Osteocyte (in vitro differentiated cells): ENCODE results near the gene CCND1. TPM values are rescaled to one million over a fixed set of nuclear protein-coding genes. Genes with fewer than 3 reads are reported as not detected.
A peak's percentile ranks its signal among the peaks of the same experiment; 100 is the strongest.

Experiments used
- DNase-seq: peaks from one replicate; pipeline ENCODE4 v3.0.0; 2021; ENCODE audit warnings: mixed read lengths; ENCODE audit not compliant: unreplicated experiment; ENCODE audit errors: extremely low spot score
- H3K27ac Mint-ChIP-seq: one replicate; pipeline ENCODE4 v1.8.0; 2021; ENCODE audit warnings: mild to moderate bottlenecking, mixed read lengths; ENCODE audit not compliant: unreplicated experiment
- H3K27me3 Mint-ChIP-seq: one replicate; pipeline ENCODE4 v1.8.0; 2021; ENCODE audit warnings: mixed read lengths; ENCODE audit not compliant: unreplicated experiment
- H3K36me3 Mint-ChIP-seq: one replicate; pipeline ENCODE4 v1.8.0; 2021; ENCODE audit warnings: mixed read lengths; ENCODE audit not compliant: unreplicated experiment
- H3K4me1 Mint-ChIP-seq: one replicate; pipeline ENCODE4 v1.8.0; 2021; ENCODE audit warnings: mixed read lengths; ENCODE audit not compliant: unreplicated experiment
- H3K4me3 Mint-ChIP-seq: one replicate; pipeline ENCODE4 v1.8.0; 2021; ENCODE audit warnings: mild to moderate bottlenecking, moderate library complexity, mixed read lengths; ENCODE audit not compliant: unreplicated experiment
- H3K9me3 Mint-ChIP-seq: one replicate; pipeline ENCODE4 v1.8.0; 2021; ENCODE audit warnings: mixed read lengths; ENCODE audit not compliant: unreplicated experiment
- total RNA-seq: library from RNA; stranded (reverse); gene quantifications from 2 replicates; pipeline ENCODE4 v1.2.1, GENCODE V29; 2021
- TF ChIP-seq, protein P1 (sequence below): fragments of 200-600 bp; sonication (generic); IDR thresholded peaks from 2 replicates; pipeline ENCODE4 v1.5.0; 2021; ENCODE audit warnings: antibody characterized with exemption, mild to moderate bottlenecking, moderate library complexity

Gene CCND1
- total RNA-seq, 1 donor from 2014 or later, result 180 TPM

DNA sequence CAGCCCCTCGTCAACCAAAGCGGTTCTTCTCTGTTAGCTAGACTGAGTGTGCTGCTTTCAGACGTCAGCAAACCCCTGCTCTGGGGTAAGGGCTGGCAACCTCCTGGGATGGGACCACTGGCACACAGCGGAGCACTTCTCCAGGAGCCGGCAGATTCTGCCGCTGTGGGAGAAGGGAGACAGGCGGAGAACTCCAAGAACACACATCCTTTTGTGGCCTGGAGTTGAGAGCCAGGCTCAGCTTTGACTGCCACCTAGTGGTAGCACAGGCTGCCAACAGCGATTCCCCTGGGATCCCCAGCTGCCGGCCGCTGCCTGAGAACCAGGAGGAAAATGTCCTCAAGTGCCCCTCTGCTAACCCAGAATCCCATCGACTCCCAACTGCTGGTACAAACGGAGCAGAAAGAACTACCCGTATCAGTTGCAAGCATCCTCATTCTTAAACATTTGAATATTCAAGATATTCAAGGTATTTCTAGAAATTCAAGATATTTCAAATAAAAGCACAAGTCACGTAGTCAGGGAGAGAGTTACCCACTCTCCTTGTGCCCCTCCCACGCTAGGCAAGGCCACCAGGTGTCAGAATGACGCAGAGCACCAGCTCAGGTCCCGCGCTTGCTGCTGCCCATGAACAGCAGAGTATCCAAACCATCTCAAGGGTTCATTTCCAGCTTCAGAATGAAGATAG, 29.3 kb downstream of the CCND1 start:
- Mint-ChIP-seq H3K27ac (peak overlapping the region; percentile 50), H3K27me3 (no peaks in the 10 kb centered on the region), H3K4me1 (peaks cover 26% of the 10 kb centered on the region), H3K36me3 (peaks cover 25% of the 10 kb centered on the region), H3K4me3 (no peak overlapping the region), H3K9me3 (no peaks in the 10 kb centered on the region)
- DNase-seq, result peak; percentile 95
- TF ChIP-seq, protein P1, sequence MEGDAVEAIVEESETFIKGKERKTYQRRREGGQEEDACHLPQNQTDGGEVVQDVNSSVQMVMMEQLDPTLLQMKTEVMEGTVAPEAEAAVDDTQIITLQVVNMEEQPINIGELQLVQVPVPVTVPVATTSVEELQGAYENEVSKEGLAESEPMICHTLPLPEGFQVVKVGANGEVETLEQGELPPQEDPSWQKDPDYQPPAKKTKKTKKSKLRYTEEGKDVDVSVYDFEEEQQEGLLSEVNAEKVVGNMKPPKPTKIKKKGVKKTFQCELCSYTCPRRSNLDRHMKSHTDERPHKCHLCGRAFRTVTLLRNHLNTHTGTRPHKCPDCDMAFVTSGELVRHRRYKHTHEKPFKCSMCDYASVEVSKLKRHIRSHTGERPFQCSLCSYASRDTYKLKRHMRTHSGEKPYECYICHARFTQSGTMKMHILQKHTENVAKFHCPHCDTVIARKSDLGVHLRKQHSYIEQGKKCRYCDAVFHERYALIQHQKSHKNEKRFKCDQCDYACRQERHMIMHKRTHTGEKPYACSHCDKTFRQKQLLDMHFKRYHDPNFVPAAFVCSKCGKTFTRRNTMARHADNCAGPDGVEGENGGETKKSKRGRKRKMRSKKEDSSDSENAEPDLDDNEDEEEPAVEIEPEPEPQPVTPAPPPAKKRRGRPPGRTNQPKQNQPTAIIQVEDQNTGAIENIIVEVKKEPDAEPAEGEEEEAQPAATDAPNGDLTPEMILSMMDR, result peak; percentile 97

DNA sequence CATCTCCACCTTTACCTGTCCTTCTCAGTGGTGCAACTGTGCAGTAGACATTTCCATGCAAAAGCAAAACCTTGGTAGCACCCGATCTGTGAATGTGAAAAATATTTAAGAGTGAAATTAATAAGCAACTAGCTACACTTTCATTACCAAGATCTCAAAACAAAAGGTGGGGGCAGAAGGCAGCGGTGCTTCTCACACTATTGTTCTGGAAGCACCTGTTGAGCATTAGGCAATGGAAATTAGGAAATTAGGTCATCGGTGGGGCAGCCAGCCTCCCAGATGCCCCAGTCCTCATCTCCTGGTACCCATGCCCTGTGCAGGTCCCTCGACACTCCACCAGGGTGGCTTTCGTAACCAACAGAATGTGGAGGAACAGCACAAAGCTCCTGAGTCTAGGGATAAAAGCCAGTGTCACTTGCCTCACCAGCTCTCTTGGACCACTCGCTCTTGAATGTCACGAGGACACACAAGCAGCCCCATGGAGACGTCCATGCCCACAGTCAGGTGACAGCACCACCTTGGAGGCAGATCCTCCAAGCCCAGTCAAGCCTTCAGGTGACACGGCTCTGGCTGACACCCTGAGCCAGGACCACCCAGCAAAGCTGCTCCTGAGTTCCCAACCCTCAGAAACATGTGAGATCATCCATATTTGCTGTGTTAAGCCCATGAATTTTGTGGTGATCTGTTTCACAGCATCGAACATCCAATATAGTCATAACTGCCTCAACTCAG, 30.9 kb downstream of the CCND1 start:
- Mint-ChIP-seq H3K4me3 (no peak overlapping the region), H3K36me3 (peaks cover 25% of the 10 kb centered on the region), H3K27ac (no peak overlapping the region), H3K9me3 (no peaks in the 10 kb centered on the region), H3K4me1 (peaks cover 27% of the 10 kb centered on the region), H3K27me3 (no peaks in the 10 kb centered on the region)
- no peak for DNase-seq
- TF ChIP-seq, protein P1, result no peak

DNA sequence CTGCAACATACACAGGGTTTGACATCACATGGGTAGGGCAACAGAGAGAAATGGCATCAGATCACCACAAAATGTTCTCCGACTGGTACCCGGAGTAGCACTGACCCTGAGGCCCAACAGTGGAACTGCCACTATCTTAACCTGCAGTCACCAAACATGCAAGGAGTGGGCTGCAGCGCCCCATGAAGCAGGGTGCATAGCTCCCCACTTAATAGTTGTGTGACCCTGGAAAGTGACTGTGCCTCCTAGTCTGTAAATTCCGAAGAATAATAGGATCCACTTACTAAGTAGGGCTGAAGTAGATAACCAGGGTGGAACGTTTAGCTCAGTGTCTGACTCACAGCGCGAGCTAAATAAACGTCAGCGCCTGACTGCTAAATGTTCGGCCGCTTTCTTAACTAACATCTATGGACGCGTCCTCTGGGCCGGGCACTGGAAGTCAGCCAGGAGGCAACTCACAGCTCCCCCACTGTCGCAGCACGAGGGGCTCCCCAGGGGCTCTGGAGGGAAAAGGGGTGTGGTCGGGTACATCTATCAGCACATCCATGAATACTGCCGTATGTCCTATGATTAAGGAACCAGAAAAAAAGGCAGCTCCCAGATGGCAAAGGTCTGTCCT, 33.4 kb downstream of the CCND1 start:
- Mint-ChIP-seq H3K9me3 (no peaks in the 10 kb centered on the region), H3K36me3 (peaks cover 13% of the 10 kb centered on the region), H3K27me3 (peaks cover 8% of the 10 kb centered on the region), H3K4me1 (peaks cover 27% of the 10 kb centered on the region), H3K4me3 (peak overlapping the region; percentile 95), H3K27ac (peak overlapping the region; percentile 86)
- TF ChIP-seq, protein P1, result no peak
- DNase-seq, result no peak

DNA sequence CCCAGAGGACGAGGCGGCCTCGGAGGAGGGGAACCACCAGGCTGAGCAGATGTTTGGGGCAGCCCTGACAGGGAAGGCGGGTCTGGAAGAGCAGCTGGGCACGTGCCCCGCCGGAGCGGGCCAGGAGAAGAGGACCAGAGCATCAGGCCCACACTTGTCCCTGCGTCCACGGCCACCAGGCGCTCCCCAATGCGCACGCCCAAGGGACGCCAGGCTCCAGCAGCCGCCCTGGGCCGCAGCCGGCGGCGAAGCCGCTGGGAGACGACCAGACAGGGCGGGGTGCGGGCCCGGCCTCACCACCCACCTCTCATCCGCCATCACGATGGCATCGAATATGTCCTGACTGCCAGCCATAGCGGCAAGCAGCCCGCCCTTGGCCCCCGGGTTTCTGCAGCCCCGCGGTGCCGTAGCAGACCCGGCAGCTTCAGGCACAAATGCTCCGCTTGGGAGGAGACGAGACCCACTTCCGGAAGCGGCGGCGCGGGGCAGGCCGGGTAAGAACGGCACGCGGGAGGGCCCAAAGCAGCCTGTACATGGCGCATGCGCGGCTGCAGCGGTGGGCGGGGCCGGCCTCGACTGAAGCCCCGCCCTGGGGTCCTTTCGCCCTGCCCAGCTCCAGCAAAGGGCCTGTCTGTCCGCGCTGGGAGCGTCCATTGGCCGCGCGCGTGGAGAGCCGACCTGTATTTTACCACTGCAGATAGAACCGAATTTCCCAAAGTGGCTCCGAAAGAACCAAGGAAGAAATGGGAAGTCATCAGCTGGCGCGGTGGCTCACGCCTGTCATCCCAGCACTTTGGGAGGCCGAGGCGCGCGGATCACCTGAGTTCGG, 34.1 kb downstream of the CCND1 start, which contains the start of gene LTO1:
Gene LTO1, minus strand, starts transcription at position 468 of the 829 bp plus-strand sequence. Its CDS starts 114 bp downstream, at position 354.
- peaks cover 8% of the 10 kb centered on the region for H3K36me3 Mint-ChIP-seq
- H3K9me3 Mint-ChIP-seq, result no peaks in the 10 kb centered on the region
- TF ChIP-seq, protein P1, result no peak
- peaks cover 8% of the 10 kb centered on the region for H3K27me3 Mint-ChIP-seq
- H3K4me1 Mint-ChIP-seq, result peaks cover 23% of the 10 kb centered on the region
- H3K4me3 Mint-ChIP-seq, result peak within 1 kb of the TSS; percentile 95
- DNase-seq, result peak; percentile 99
- peak within 1 kb of the TSS; percentile 95 for H3K27ac Mint-ChIP-seq
